KMS-11 (cell line): ENCODE results near the gene LRRC14B.

Experiments
- H2AFZ ChIP-seq: fragments of 200-600 bp; sonication (generic); 2 replicates; pipeline ENCODE4 v1.6.1; 2016; ENCODE audit warnings: antibody characterized with exemption, mixed run types, low read depth
- H3K27ac ChIP-seq: fragments of 200-600 bp; sonication (generic); 2 replicates; pipeline ENCODE4 v1.6.1; 2016; ENCODE audit warnings: mild to moderate bottlenecking, mixed run types
- H3K27me3 ChIP-seq: fragments of 200-600 bp; sonication (generic); 2 replicates; pipeline ENCODE4 v1.6.1; 2017; ENCODE audit warnings: mild to moderate bottlenecking, low read depth, mixed run types, moderate library complexity; ENCODE audit not compliant: insufficient read depth
- H3K36me3 ChIP-seq: fragments of 200-600 bp; sonication (generic); 2 replicates; pipeline ENCODE4 v1.6.1; 2017; ENCODE audit warnings: mild to moderate bottlenecking, mixed run types; ENCODE audit not compliant: insufficient read depth
- H3K4me1 ChIP-seq: fragments of 200-600 bp; sonication (generic); 2 replicates; pipeline ENCODE4 v1.6.1; 2016; ENCODE audit warnings: mild to moderate bottlenecking, low read depth, mixed run types; ENCODE audit not compliant: poor library complexity, severe bottlenecking
- H3K4me2 ChIP-seq: fragments of 200-600 bp; sonication (generic); 2 replicates; pipeline ENCODE4 v1.7.0; 2016; ENCODE audit warnings: mild to moderate bottlenecking, mixed run types
- H3K4me3 ChIP-seq: fragments of 200-600 bp; sonication (generic); IDR thresholded peaks from 2 replicates; pipeline ENCODE4 v1.6.1; 2017; ENCODE audit warnings: low read depth, low read length, mixed read lengths; ENCODE audit not compliant: insufficient read depth
- H3K79me2 ChIP-seq: fragments of 200-600 bp; sonication (generic); 2 replicates; pipeline ENCODE4 v1.6.1; 2016; ENCODE audit warnings: low read depth, mixed run types; ENCODE audit not compliant: insufficient read depth
- H3K9ac ChIP-seq: fragments of 200-600 bp; sonication (generic); 2 replicates; pipeline ENCODE4 v1.6.1; 2016; ENCODE audit warnings: mild to moderate bottlenecking, mixed run types
- H4K20me1 ChIP-seq: fragments of 200-600 bp; sonication (generic); 2 replicates; pipeline ENCODE4 v1.6.1; 2016; ENCODE audit warnings: mild to moderate bottlenecking, mixed run types; ENCODE audit not compliant: insufficient read depth
- CTCF ChIP-seq: fragments of 200-600 bp; sonication (generic); conservative IDR thresholded peaks from 2 replicates; pipeline ENCODE4 v1.6.1; 2017; ENCODE audit warnings: low read depth, mild to moderate bottlenecking, antibody characterized with exemption, low read length, moderate library complexity, mixed read lengths

LRRC14B gene

DNA sequence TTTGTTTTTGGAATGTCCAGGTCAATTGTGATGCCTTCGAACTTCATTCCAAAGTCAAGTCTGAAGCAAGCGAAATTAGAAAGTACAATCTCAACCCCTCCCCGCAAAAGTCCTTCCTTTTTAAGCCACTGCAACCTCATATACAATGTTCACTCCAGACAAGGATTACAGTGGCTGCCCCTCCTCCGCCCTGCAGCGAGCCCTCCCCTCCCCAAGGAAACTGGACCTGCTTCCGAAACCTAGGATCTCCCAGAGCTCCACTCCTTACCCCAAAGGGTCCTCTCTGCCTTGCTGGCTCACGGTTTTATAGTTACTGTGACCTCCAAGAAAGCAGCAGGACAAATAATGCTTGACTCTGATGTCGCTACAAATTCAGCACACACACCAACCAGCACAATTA is 10.4 kb downstream of the LRRC14B start:
- H3K27ac ChIP-seq = no peak overlapping the region
- no peaks in the 10 kb centered on the region for H3K4me1 ChIP-seq
- no peaks in the 10 kb centered on the region for H4K20me1 ChIP-seq
- H3K79me2 ChIP-seq = peaks cover 7% of the 10 kb centered on the region; the same call in 1 of the 2 replicates
- TF ChIP-seq CTCF = no peak
- no peaks in the 10 kb centered on the region for H3K27me3 ChIP-seq
- H3K4me2 ChIP-seq = no peak overlapping the region
- H3K36me3 ChIP-seq = peaks cover 6% of the 10 kb centered on the region; the same call in 1 of the 2 replicates
- no peak overlapping the region for H2AFZ ChIP-seq
- no peak overlapping the region for H3K9ac ChIP-seq
- H3K4me3 ChIP-seq = no peak overlapping the region

- no peak for TF ChIP-seq CTCF
- peaks cover 6% of the 10 kb centered on the region; the same call in 1 of the 2 replicates for H3K36me3 ChIP-seq
- no peak overlapping the region for H3K27ac ChIP-seq
- H3K79me2 ChIP-seq = peaks cover 24% of the 10 kb centered on the region
- no peaks in the 10 kb centered on the region for H4K20me1 ChIP-seq
- no peak overlapping the region for H3K4me2 ChIP-seq
- no peak overlapping the region for H3K4me3 ChIP-seq
- no peak overlapping the region for H3K9ac ChIP-seq
- no peak overlapping the region for H2AFZ ChIP-seq
- no peaks in the 10 kb centered on the region for H3K27me3 ChIP-seq
- no peaks in the 10 kb centered on the region for H3K4me1 ChIP-seq
Observed at GRCh38 chr5:203246-203930, 12.1 kb downstream of the LRRC14B start.

DNA sequence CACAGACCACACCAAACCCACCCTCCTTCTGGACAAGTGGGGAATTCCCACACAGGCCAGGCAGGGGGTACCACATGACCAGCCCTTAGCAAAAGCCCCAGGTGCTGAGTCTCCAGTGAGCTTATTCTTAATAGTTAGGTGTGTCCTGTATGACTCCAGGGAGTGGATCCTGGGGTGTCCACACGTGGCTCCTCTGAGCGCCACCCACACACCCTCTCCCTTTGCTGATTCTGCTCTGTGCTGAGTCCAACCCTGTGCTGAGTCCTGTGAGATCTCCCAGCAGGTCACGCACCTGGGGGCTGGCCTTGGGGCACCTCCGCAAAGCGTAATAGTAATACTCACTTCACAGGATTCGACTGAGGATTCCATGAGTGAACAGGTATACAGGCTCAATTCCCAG is 12.7 kb downstream of the LRRC14B start:
- no peak for TF ChIP-seq CTCF
- Histone ChIP-seq H2AFZ (no peak overlapping the region), H3K79me2 (peaks cover 30% of the 10 kb centered on the region), H3K4me3 (no peak overlapping the region), H3K36me3 (peaks cover 6% of the 10 kb centered on the region; the same call in 1 of the 2 replicates), H3K4me2 (no peak overlapping the region), H3K4me1 (no peaks in the 10 kb centered on the region), H3K27me3 (no peaks in the 10 kb centered on the region), H4K20me1 (no peaks in the 10 kb centered on the region), H3K9ac (no peak overlapping the region), H3K27ac (no peak overlapping the region)

GRCh38 chr5:204462-204861 is 13.2 kb downstream of the LRRC14B start:
- Histone ChIP-seq H2AFZ (no peak overlapping the region), H3K79me2 (peaks cover 30% of the 10 kb centered on the region), H3K4me1 (no peaks in the 10 kb centered on the region), H3K27me3 (no peaks in the 10 kb centered on the region), H3K27ac (no peak overlapping the region), H3K4me3 (no peak overlapping the region), H4K20me1 (no peaks in the 10 kb centered on the region), H3K4me2 (no peak overlapping the region), H3K36me3 (peaks cover 6% of the 10 kb centered on the region; the same call in 1 of the 2 replicates), H3K9ac (no peak overlapping the region)
- TF ChIP-seq CTCF = no peak
